NCI-H1092 treated with DMSO at 0.1 percent for 48 hours (cell line): ENCODE measurements around the gene BCL2A1.
A peak's percentile ranks its signal among the peaks of the same experiment; 100 is the strongest.
"Not testable (repeated sequence)": the region's sequence is repeated elsewhere in the genome, so short reads cannot be mapped to it uniquely, and the experiment has no call there.

ENCODE experiments used
- DNase-seq: peaks from one replicate; lab custom pipeline; 2025; lab: John Stamatoyannopoulos, UW

Gene BCL2A1

GRCh38 chr15:79923515-79924169 lies 47.4 kb downstream of the BCL2A1 start:
- DNase-seq, result peak; percentile 93

- peak; percentile 21 for DNase-seq
Measured at GRCh38 chr15:79923079-79923514, 47.9 kb downstream of the BCL2A1 start.

- no peak for DNase-seq
Measured at GRCh38 chr15:79922512-79923078, 48.4 kb downstream of the BCL2A1 start.

GRCh38 chr15:79919749-79920511 lies 51.1 kb downstream of the BCL2A1 start:
- DNase-seq, result no peak

GRCh38 chr15:79919090-79919748 lies 51.8 kb downstream of the BCL2A1 start:
- DNase-seq, result no peak

- DNase-seq, result no peak
Measured at GRCh38 chr15:79918278-79918677, 52.7 kb downstream of the BCL2A1 start.

GRCh38 chr15:79916502-79917132 lies 54.4 kb downstream of the BCL2A1 start:
- DNase-seq, result no peak

GRCh38 chr15:79915776-79916501 lies 55.1 kb downstream of the BCL2A1 start:
- DNase-seq, result not testable (repeated sequence)

- no peak for DNase-seq
Measured at GRCh38 chr15:79914728-79915127, 56.3 kb downstream of the BCL2A1 start.
